D721Med (cell line): ENCODE results near the gene ACSL5.
"Not testable (repeated sequence)": the region's sequence is repeated elsewhere in the genome, so short reads cannot be mapped to it uniquely, and the experiment has no call there.

ENCODE experiments used
- DNase-seq: peaks from one replicate; pipeline ENCODE4 v3.0.0; 2011; ENCODE audit warnings: low spot score; ENCODE audit not compliant: insufficient read length
- FAIRE-seq: peaks from 2 replicates; lab custom pipeline; 2011; peaks lifted over from hg19 to GRCh38; lab: Jason Lieb, UNC
- TF ChIP-seq, protein P1 (sequence below): IDR thresholded peaks from 2 replicates; pipeline ENCODE4 v1.5.1; 2012; ENCODE audit warnings: mild to moderate bottlenecking, control low read depth; ENCODE audit not compliant: insufficient read depth; ENCODE audit errors: missing control alignments

ACSL5 gene

DNA sequence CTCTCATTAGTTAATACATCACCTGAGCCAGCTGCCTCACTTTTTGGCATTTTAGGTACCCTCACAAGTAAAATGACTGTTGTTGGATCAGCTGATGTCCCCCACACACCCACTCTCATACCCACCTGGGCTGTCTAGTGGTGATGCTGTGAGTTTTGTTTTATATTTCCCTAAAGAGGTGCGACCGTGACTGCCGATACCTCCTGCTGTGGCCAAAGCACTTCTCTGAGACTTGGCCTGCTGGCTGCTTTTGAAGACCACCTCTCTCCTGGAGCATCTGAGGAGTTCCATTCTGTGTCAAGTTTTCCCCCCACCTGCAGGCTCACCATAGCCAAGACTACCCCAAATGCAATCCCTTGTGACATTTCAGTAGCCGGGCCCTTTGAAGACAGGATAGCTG is 6.4 kb upstream of the ACSL5 start:
- DNase-seq, result no peak
- FAIRE-seq, result no peak
- TF ChIP-seq, protein P1, sequence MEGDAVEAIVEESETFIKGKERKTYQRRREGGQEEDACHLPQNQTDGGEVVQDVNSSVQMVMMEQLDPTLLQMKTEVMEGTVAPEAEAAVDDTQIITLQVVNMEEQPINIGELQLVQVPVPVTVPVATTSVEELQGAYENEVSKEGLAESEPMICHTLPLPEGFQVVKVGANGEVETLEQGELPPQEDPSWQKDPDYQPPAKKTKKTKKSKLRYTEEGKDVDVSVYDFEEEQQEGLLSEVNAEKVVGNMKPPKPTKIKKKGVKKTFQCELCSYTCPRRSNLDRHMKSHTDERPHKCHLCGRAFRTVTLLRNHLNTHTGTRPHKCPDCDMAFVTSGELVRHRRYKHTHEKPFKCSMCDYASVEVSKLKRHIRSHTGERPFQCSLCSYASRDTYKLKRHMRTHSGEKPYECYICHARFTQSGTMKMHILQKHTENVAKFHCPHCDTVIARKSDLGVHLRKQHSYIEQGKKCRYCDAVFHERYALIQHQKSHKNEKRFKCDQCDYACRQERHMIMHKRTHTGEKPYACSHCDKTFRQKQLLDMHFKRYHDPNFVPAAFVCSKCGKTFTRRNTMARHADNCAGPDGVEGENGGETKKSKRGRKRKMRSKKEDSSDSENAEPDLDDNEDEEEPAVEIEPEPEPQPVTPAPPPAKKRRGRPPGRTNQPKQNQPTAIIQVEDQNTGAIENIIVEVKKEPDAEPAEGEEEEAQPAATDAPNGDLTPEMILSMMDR, result no peak

DNA sequence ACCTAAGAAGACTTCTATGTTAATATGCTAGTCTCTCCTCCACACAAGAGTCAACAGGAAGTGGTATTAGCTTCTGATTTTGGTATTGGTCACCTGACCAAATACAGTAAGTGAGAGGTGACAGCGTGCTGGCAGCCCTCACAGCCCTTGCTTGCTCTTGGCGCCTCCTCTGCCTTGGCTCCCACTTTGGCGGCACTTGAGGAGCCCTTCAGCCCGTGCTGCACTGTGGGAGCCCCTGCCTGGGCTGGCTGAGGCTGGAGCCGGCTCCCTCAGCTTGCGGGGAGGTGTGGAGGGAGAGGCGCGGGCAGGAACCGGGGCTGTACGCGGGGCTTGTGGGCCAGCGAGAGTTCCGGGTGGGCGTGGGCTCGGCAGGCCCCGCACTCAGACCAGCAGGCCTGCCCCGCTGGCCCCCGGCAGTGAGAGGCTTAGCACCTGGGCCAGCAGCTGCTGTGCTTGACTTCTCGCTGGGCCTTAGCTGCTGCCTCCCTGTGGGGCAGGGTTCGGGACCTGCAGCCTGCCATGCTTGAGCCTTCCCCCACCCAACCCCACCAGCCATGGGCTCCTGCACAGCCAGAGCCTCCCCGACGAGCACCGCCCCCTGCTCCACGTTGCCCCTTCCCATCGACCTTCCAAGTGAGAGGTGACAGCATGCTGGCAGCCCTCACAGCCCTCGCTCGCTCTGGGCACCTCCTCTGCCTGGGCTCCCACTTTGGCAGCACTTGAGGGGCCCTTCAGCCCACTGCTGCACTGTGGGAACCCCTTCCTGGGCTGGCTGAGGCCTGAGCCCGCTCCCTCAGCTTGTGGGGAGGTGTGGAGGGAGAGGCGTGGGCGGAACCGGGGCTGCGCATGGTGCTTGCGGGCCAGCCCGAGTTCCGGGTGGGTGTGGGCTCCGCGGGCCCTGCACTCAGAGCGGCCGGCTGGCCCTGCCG is 4.2 kb upstream of the ACSL5 start:
- DNase-seq (no peak), FAIRE-seq (no peak)
- TF ChIP-seq, protein P1, result no peak

DNA sequence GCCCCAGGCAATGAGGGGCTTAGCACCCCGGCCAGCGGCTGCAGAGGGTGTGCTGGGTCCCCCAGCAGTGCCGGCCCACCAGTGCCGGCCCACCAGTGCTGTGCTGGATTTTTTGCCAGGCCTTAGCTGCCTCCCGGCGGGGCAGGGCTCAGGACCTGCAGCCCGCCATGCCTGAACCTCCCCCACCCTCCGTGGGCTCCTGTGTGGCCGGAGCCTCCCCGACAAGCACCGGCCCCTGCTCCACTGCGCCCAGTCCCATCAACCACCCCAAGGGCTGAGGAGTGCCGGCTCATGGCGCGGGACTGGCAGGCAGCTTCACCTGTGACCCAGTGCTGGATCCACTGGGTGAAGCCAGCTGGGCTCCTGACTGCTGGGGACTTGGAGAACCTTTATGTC is 3.5 kb upstream of the ACSL5 start:
- DNase-seq, result no peak
- TF ChIP-seq, protein P1, result no peak
- no peak for FAIRE-seq

DNA sequence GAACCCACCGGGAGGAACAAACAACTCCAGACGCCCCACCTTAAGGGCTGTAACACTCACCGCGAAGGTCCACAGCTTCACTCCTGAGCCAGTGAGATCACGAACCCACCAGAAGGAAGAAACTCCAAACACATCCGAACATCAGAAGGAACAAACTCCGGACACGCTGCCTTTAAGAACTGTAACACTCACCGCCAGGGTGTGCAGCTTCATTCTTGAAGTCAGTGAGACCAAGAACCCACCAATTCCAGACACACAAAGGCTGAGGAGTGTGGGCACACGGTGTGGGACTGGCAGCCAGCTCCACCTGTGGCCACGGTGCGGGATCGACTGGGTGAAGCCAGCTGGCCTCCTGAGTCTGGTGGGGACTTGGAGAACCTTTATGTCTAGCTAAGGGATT is 2.6 kb upstream of the ACSL5 start:
- DNase-seq, FAIRE-seq: not testable (repeated sequence)

DNA sequence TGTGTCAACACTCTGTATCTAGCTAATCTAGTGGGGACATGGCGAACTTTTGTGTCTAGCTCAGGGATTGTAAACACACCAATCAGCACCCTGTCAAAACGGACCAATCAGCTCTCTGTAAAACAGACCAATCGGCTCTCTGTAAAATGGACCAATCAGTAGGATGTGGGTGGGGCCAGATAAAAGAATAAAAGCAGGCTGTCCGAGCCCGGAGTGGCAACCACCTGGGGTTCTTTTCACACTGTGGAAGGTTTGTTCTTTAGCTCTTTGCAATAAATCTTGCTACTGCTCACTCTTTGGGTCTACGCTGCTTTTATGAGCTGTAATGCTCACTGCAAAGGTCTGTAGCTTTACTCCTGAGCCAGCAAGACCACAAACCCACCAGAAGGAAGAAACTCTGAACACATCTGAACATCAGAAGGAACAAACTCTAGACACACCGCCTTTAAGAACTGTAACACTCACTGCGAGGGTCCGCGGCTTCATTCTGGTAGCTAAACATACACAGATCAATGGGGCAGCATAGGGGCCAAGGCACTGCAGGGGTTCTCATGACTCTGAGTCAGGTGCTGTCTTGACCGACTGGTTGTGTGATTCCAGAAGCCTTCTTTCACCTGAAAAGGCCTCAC is 1.6 kb upstream of the ACSL5 start:
- not testable (repeated sequence) for FAIRE-seq, DNase-seq

DNA sequence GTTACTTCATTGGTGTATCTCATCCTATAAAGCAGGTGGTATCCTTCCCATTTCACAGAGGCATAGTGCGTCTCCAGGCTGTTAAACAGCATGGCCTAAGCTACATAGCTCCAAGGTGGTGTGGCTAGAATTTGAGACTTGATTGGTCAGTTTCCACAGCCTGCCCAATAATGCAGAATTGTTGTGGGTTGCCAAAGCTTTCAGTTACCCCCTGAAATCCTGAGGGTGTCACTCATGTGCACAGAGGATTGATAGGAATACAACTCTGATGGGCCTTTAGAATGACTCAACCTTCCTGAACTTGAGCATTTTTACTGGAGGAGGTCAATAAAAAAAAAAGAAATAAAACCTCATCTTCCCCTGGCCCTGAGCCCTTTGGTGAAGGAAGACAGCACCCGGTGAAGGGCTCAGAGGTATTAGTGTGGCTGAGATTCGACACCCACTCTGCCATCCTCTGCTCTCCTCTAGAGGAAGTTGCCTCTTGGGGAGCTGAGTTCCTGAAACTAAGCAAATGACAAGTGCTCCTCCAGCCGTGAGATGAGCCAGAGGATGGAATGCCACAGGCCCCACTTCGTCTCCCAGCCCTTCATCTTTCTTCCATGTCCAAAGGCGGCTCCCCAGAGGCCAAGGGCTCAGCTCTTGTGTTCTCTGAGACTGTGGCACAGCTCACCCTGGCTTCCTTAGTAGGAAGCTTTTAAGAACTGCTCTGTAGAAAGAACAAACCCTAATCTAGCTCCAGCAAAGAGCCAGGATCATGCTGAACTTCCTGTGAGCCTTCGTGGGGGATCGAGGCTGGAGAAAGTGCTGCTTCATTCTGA is 1.0 kb downstream of the ACSL5 start:
- FAIRE-seq (no peak), DNase-seq (no peak)
- TF ChIP-seq, protein P1, result no peak

DNA sequence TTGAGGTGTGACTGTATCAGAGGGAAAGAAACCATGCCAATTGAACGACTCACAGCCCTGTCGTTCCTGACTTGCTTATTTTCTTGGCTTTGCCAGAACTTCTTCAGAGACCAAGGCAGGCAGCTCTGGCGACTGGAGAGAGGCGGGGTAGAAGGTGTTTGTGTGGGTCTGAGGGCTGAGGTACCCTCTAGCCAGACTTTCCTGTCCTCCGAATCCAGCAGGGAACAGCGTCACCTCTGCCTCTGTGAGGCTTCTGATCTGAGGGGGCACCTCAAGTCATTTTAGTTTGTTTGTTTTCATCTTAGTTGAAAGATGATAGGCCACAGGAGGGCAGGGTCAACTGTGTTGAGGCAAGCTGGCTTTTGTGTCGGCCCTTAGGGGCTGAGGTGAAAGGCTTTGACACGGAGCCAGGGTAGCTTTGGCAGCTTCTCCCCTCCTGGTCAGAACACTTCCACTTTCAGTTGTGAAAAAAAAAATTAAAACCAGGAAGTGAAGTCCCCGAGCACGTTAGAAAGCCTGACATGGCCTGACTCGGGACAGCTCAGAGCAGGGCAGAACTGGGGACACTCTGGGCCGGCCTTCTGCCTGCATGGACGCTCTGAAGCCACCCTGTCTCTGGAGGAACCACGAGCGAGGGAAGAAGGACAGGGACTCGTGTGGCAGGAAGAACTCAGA is 1.9 kb downstream of the ACSL5 start:
- DNase-seq (no peak), FAIRE-seq (no peak)
- TF ChIP-seq, protein P1, result no peak
